CD14-positive monocyte (primary cell): ENCODE measurements around the gene FAM110D. TPM values are rescaled to one million over a fixed set of nuclear protein-coding genes. Genes with fewer than 3 reads are reported as not detected.

ENCODE experiments used
- DNase-seq, 3 donors: peaks; one replicate each; pipeline ENCODE4 v3.0.0-alpha.2; 2011 to 2022
- H2AFZ ChIP-seq: 2 replicates; pipeline ENCODE4 v1.6.0; 2012; ENCODE audit warnings: mild to moderate bottlenecking, low read depth, low read length, inconsistent platforms; ENCODE audit not compliant: insufficient read depth, poor library complexity, severe bottlenecking
- H3K27ac ChIP-seq, 2 donors: 1 replicate in 1 of 2; 2 replicates in 1 of 2; pipeline ENCODE4 v1.5.1; 2012 to 2013; ENCODE audit warnings: low read length in 2 of 2, control low read depth in 1 of 2, inconsistent platforms in 1 of 2, low read depth in 1 of 2, mild to moderate bottlenecking in 1 of 2
- H3K27me3 ChIP-seq, 2 donors: one replicate each; pipeline versions ENCODE4 v1.6.0 to v1.6.1; 2011 to 2013; ENCODE audit warnings: low read length in 2 of 2; ENCODE audit not compliant: control insufficient read depth in 2 of 2, insufficient read depth in 2 of 2
- H3K36me3 ChIP-seq, 2 donors: replicated peaks in 1 of 2; 1 replicate in 1 of 2; 2 replicates in 1 of 2; pipeline versions ENCODE4 v1.5.1 to v1.6.1; 2012 to 2013; ENCODE audit warnings: low read length in 2 of 2, control low read depth in 1 of 2, inconsistent platforms in 1 of 2, mild to moderate bottlenecking in 1 of 2; ENCODE audit not compliant: insufficient read depth in 2 of 2, control insufficient read depth in 1 of 2
- H3K4me1 ChIP-seq, 2 donors: 1 replicate in 1 of 2; 2 replicates in 1 of 2; pipeline versions ENCODE4 v1.5.1 to v1.6.1; 2012 to 2013; ENCODE audit warnings: low read length in 2 of 2, control low read depth in 1 of 2, inconsistent platforms in 1 of 2, mild to moderate bottlenecking in 1 of 2, moderate library complexity in 1 of 2; ENCODE audit not compliant: insufficient read depth in 2 of 2, control insufficient read depth in 1 of 2
- H3K4me2 ChIP-seq: replicated peaks from 2 replicates; pipeline ENCODE3; 2012; ENCODE audit warnings: low read length, moderate library complexity, mild to moderate bottlenecking; ENCODE audit not compliant: poor library complexity, severe bottlenecking; ENCODE audit errors: extremely low read depth
- H3K4me3 ChIP-seq, 3 experiments: fragments of 200-600 bp in 1 of 3; sonication (generic) in 1 of 3; replicated peaks in 1 of 3; 1 replicate in 2 of 3; 2 replicates in 1 of 3; pipeline ENCODE4 v1.5.1; 2011 to 2013; ENCODE audit warnings: low read length in 3 of 3, mild to moderate bottlenecking in 3 of 3, control low read depth in 2 of 3, low read depth in 2 of 3, inconsistent platforms in 1 of 3, moderate library complexity in 1 of 3
- H3K79me2 ChIP-seq: 2 replicates; pipeline ENCODE4 v1.6.0; 2012; ENCODE audit warnings: mild to moderate bottlenecking, control low read depth, inconsistent platforms, low read length, moderate library complexity; ENCODE audit not compliant: insufficient read depth
- H3K9ac ChIP-seq: 2 replicates; pipeline ENCODE4 v1.6.0; 2017; ENCODE audit warnings: low read length, mild to moderate bottlenecking; ENCODE audit not compliant: insufficient read depth, poor library complexity, severe bottlenecking
- H3K9me3 ChIP-seq, 2 donors: replicated peaks in 1 of 2; 1 replicate in 1 of 2; 2 replicates in 1 of 2; pipeline versions ENCODE4 v1.5.1 to v1.6.1; 2012 to 2013; ENCODE audit warnings: low read length in 2 of 2, control low read depth in 1 of 2; ENCODE audit not compliant: control insufficient read depth in 1 of 2, insufficient read depth in 1 of 2
- H4K20me1 ChIP-seq: 2 replicates; pipeline ENCODE4 v1.6.0; 2012; ENCODE audit warnings: mild to moderate bottlenecking, low read length, control low read depth, moderate library complexity; ENCODE audit not compliant: insufficient read depth
- H3K27ac Mint-ChIP-seq, 7 donors: one replicate each; pipeline ENCODE4 v1.8.0; 2020; ENCODE audit warnings: mild to moderate bottlenecking in 7 of 7, mixed read lengths in 7 of 7, moderate library complexity in 6 of 7, inconsistent platforms in 2 of 7
- H3K27me3 Mint-ChIP-seq, 3 donors: one replicate each; pipeline ENCODE4 v1.8.0; 2021 to 2022; ENCODE audit warnings: low read depth in 3 of 3, mild to moderate bottlenecking in 3 of 3, mixed read lengths in 3 of 3, moderate library complexity in 3 of 3, inconsistent platforms in 1 of 3
- H3K36me3 Mint-ChIP-seq, 2 donors: one replicate each; pipeline ENCODE4 v1.8.0; 2020; ENCODE audit warnings: mixed read lengths in 2 of 2, inconsistent platforms in 1 of 2, mild to moderate bottlenecking in 1 of 2
- H3K4me1 Mint-ChIP-seq: one replicate; pipeline ENCODE4 v1.8.0; 2020; ENCODE audit warnings: mild to moderate bottlenecking, mixed read lengths
- H3K4me3 Mint-ChIP-seq, 2 donors: one replicate each; pipeline ENCODE4 v1.8.0; 2020; ENCODE audit warnings: mild to moderate bottlenecking in 2 of 2, mixed read lengths in 2 of 2, moderate library complexity in 1 of 2
- H3K9me3 Mint-ChIP-seq, 7 donors: one replicate each; pipeline ENCODE4 v1.8.0; 2020 to 2022; ENCODE audit warnings: mixed read lengths in 7 of 7, mild to moderate bottlenecking in 6 of 7, moderate library complexity in 6 of 7, inconsistent platforms in 2 of 7
- WGBS: methylation state at CpG from one replicate; pipeline ENCODE4 v1.1.5; 2013; ENCODE audit warnings: missing lambda C conversion rate; ENCODE audit not compliant: insufficient coverage; 5-methylcytosine and 5-hydroxymethylcytosine counted together
- intact Hi-C, 2 donors: fragments of 100-400 bp; cut with micrococcal nuclease; formaldehyde crosslinking; loops; one replicate each; pipeline versions ENCODE4 v1.15.0 to v1.15.1; 2023
- polyA plus RNA-seq, 3 donors: library from polyadenylated mRNA; depleted of rRNA in 1 of 3; unstranded in 2 of 3; stranded (reverse) in 1 of 3; fragments of 300-500 nt in 2 of 3; fragments of >200 nt in 1 of 3; fragmentation: Illumina TruSeq in 2 of 3; gene quantifications; 1 replicate in 2 of 3; 2 replicates in 1 of 3; pipeline ENCODE4 v1.2.3, GENCODE V29; 2012 to 2021
- TF ChIP-seq, protein P1 (sequence below): fragments of 200-600 bp; IDR thresholded peaks from one replicate; pipeline ENCODE4 v1.8.0; 2022; ENCODE audit warnings: antibody characterized with exemption, mild to moderate bottlenecking

Gene FAM110D
- polyA plus RNA-seq, 3 donors: not detected

DNA sequence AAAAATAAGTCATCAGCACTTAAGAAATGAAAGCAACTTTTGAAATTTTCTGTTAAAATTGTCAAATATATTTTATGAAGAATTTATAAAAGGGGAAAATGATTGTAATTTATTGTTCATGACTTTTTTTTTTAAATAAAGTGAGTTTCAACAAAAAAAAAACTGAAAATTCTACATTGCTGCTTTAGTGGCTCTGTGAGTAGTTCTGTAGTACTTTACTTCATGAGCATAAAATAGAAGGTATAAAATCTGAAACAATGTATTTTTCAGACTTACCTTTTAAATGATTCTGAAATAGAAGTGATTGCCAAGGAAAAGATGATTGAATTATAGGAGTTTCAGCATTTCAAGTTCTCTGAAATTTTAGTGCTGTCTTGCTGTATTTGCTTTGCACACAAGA, 33.5 kb upstream of the FAM110D start:
- no peaks in the 10 kb centered on the region for H3K36me3 ChIP-seq
- no peak overlapping the region for H3K9ac ChIP-seq
- peaks cover 39% of the 10 kb centered on the region for H3K79me2 ChIP-seq
- no peak for DNase-seq
- H3K9me3 ChIP-seq: no peaks in the 10 kb centered on the region
- Mint-ChIP-seq H3K4me3 (no peak overlapping the region), H3K27ac (peak overlapping the region in 4 of 7 donors; percentile 38 to 79 (median 74)), H3K36me3 (peaks cover 3 to 8% of the 10 kb centered on the region in 2 donors), H3K4me1 (peaks cover 70% of the 10 kb centered on the region), H3K9me3 (peaks cover 0 to 2% (median 0%) of the 10 kb centered on the region in 7 donors), H3K27me3 (no peaks in the 10 kb centered on the region)
- peaks cover 65 to 80% of the 10 kb centered on the region in 2 donors for H3K4me1 ChIP-seq
- H3K4me3 ChIP-seq: no peak overlapping the region
- TF ChIP-seq, protein P1, sequence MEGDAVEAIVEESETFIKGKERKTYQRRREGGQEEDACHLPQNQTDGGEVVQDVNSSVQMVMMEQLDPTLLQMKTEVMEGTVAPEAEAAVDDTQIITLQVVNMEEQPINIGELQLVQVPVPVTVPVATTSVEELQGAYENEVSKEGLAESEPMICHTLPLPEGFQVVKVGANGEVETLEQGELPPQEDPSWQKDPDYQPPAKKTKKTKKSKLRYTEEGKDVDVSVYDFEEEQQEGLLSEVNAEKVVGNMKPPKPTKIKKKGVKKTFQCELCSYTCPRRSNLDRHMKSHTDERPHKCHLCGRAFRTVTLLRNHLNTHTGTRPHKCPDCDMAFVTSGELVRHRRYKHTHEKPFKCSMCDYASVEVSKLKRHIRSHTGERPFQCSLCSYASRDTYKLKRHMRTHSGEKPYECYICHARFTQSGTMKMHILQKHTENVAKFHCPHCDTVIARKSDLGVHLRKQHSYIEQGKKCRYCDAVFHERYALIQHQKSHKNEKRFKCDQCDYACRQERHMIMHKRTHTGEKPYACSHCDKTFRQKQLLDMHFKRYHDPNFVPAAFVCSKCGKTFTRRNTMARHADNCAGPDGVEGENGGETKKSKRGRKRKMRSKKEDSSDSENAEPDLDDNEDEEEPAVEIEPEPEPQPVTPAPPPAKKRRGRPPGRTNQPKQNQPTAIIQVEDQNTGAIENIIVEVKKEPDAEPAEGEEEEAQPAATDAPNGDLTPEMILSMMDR: no peak
- intact Hi-C loops: no loop called here
- H4K20me1 ChIP-seq: no peaks in the 10 kb centered on the region
- H2AFZ ChIP-seq: no peak overlapping the region
- H3K27me3 ChIP-seq: no peaks in the 10 kb centered on the region
- H3K4me2 ChIP-seq: no peak overlapping the region
- H3K27ac ChIP-seq: peak overlapping the region in 1 of 2 donors; percentile 77

DNA sequence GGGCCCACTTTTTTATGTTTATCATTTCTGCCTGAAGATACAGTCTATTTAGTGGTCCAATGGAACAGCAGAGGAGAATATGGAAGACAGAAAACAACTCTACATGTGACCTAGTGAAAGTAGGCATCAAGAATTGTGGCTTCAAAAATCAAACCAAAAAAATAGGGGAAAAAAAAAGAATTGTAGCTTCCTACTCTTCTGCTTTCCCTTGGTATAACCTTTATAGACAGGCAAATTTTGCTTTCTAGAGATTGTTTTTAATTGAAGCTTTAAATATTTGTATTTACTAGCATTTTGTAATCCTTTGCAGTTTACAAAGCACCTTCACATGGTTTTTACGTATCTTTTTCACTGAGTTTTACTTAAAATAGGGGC, 32.9 kb upstream of the FAM110D start:
- H3K27me3 Mint-ChIP-seq: no peaks in the 10 kb centered on the region
- H3K9me3 Mint-ChIP-seq: peaks cover 0 to 2% (median 0%) of the 10 kb centered on the region in 7 donors
- Histone ChIP-seq H2AFZ (peak overlapping the region; percentile 51), H4K20me1 (no peaks in the 10 kb centered on the region), H3K9me3 (no peaks in the 10 kb centered on the region), H3K36me3 (no peaks in the 10 kb centered on the region), H3K4me2 (peak overlapping the region; percentile 77), H3K79me2 (peaks cover 34% of the 10 kb centered on the region), H3K9ac (no peak overlapping the region), H3K27ac (peak overlapping the region in 1 of 2 donors; percentile 77), H3K27me3 (no peaks in the 10 kb centered on the region), H3K4me1 (peaks cover 65 to 79% of the 10 kb centered on the region in 2 donors), H3K4me3 (peak overlapping the region in 1 of 3 experiments; percentile 62)
- peak overlapping the region in 1 of 2 donors; percentile 71 for H3K4me3 Mint-ChIP-seq
- H3K27ac Mint-ChIP-seq: peak overlapping the region; percentile 73 to 90 (median 84)
- WGBS: no CpG with 5 or more reads among the region's 1 CpG
- TF ChIP-seq, protein P1: no peak
- peaks cover 68% of the 10 kb centered on the region for H3K4me1 Mint-ChIP-seq
- H3K36me3 Mint-ChIP-seq: peaks cover 3 to 5% of the 10 kb centered on the region in 2 donors
- no peak for DNase-seq
- intact Hi-C loops: loop anchor here in 1 of 2 donors (2.0 kb wide), 1 partner anchor 15 kb away; the partner anchor contains the start of gene PDIK1L
